Hepatocyte (in vitro differentiated cells): Measurements from ENCODE around the gene C2orf92. TPM values are rescaled to one million over a fixed set of nuclear protein-coding genes. Genes with fewer than 3 reads are reported as not detected.

ENCODE experiments used
- DNase-seq: peaks from one replicate; pipeline ENCODE4 v3.0.0-alpha.2; 2016; ENCODE audit warnings: low spot score
- H2AFZ ChIP-seq: fragments of 200-600 bp; sonication (generic); 2 replicates; pipeline ENCODE4 v1.6.0; 2016; ENCODE audit warnings: antibody characterized with exemption, mild to moderate bottlenecking
- H3K27ac ChIP-seq: fragments of 200-600 bp; sonication (generic); 2 replicates; pipeline ENCODE4 v1.5.1; 2016; ENCODE audit warnings: mild to moderate bottlenecking
- H3K27me3 ChIP-seq: fragments of 200-600 bp; sonication (generic); 2 replicates; pipeline ENCODE4 v1.6.1; 2016
- H3K36me3 ChIP-seq: fragments of 200-600 bp; sonication (generic); replicated peaks from 2 replicates; pipeline ENCODE4 v1.5.1; 2016; ENCODE audit warnings: low read depth; ENCODE audit not compliant: insufficient read depth
- H3K4me1 ChIP-seq: fragments of 200-600 bp; sonication (generic); 2 replicates; pipeline ENCODE4 v1.5.1; 2016; ENCODE audit warnings: mild to moderate bottlenecking, moderate library complexity; ENCODE audit not compliant: insufficient read depth
- H3K4me2 ChIP-seq: fragments of 200-600 bp; sonication (generic); 2 replicates; pipeline ENCODE4 v1.6.0; 2016
- H3K4me3 ChIP-seq: fragments of 200-600 bp; sonication (generic); 2 replicates; pipeline ENCODE4 v1.5.1; 2016; ENCODE audit warnings: mild to moderate bottlenecking
- H3K79me2 ChIP-seq: fragments of 200-600 bp; sonication (generic); 2 replicates; pipeline ENCODE4 v1.6.0; 2017; ENCODE audit warnings: mild to moderate bottlenecking
- H3K9me2 ChIP-seq: fragments of 200-600 bp; sonication (generic); replicated peaks from 2 replicates; pipeline ENCODE4 v1.6.0; 2017; ENCODE audit warnings: mild to moderate bottlenecking; ENCODE audit not compliant: insufficient read depth
- H3K9me3 ChIP-seq: fragments of 200-600 bp; sonication (generic); 2 replicates; pipeline ENCODE4 v1.5.1; 2016; ENCODE audit warnings: low read depth, mild to moderate bottlenecking
- H4K20me1 ChIP-seq: fragments of 200-600 bp; sonication (generic); 2 replicates; pipeline ENCODE4 v1.6.0; 2016; ENCODE audit warnings: mild to moderate bottlenecking; ENCODE audit not compliant: insufficient read depth, poor library complexity, severe bottlenecking
- CTCF ChIP-seq: fragments of 200-600 bp; sonication (generic); IDR thresholded peaks from 2 replicates; pipeline ENCODE4 v1.5.1; 2016; ENCODE audit warnings: antibody characterized with exemption, mild to moderate bottlenecking; ENCODE audit not compliant: poor library complexity
- EZH2 ChIP-seq: fragments of 200-600 bp; sonication (generic); IDR thresholded peaks from 2 replicates; pipeline ENCODE4 v1.6.1; 2016; ENCODE audit warnings: antibody characterized with exemption, mild to moderate bottlenecking, borderline replicate concordance
- EZH2phosphoT487 ChIP-seq: fragments of 200-600 bp; sonication (generic); IDR thresholded peaks from one replicate; pipeline ENCODE4 v1.6.1; 2018; ENCODE audit warnings: antibody characterized with exemption, mild to moderate bottlenecking, low read depth, moderate library complexity; ENCODE audit not compliant: unreplicated experiment, severe bottlenecking
- WGBS: methylation state at CpG from one replicate; pipeline ENCODE4 v1.1.6; 2016; ENCODE audit warnings: low lambda C conversion rate; ENCODE audit errors: missing lambda C conversion rate; 5-methylcytosine and 5-hydroxymethylcytosine counted together
- polyA plus RNA-seq: library from polyadenylated mRNA; unstranded; fragments of >200 nt; fragmentation: Nextera tagmentation; extraction: Ambion mirVana; gene quantifications from 2 replicates; pipeline ENCODE4 v1.2.1, GENCODE V29; 2016
- total RNA-seq: library from RNA; depleted of rRNA; stranded (reverse); fragments of >200 nt; gene quantifications from 2 replicates; pipeline ENCODE4 v1.2.3, GENCODE V29; 2014

C2orf92 gene
- total and polyA plus RNA-seq, 2 experiments from 2014 or later, result 2.1 to 4.5 TPM

GRCh38 chr2:97718051-97718882 lies 48.8 kb downstream of the C2orf92 start:
- H3K4me2 ChIP-seq, result no peak overlapping the region
- WGBS, result 91% methylated on average over 21 of the region's 21 CpGs

GRCh38 chr2:97718942-97719341 lies 49.4 kb downstream of the C2orf92 start:
- no peaks in the 10 kb centered on the region for H4K20me1 ChIP-seq
- H3K27ac ChIP-seq, result no peak overlapping the region
- no peaks in the 10 kb centered on the region for H3K9me3 ChIP-seq
- H3K36me3 ChIP-seq, result no peaks in the 10 kb centered on the region
- no peak for DNase-seq
- no peaks in the 10 kb centered on the region for H3K79me2 ChIP-seq
- H3K4me2 ChIP-seq, result no peak overlapping the region
- H2AFZ ChIP-seq, result no peak overlapping the region
- no peak overlapping the region for H3K4me3 ChIP-seq
- no peaks in the 10 kb centered on the region for H3K9me2 ChIP-seq
- H3K27me3 ChIP-seq, result no peaks in the 10 kb centered on the region
- 87% methylated on average over 3 of the region's 3 CpGs for WGBS
- H3K4me1 ChIP-seq, result no peaks in the 10 kb centered on the region
- TF ChIP-seq EZH2, result no peak
- TF ChIP-seq EZH2phosphoT487, result no peak
- TF ChIP-seq CTCF, result no peak

More at GRCh38 chr2:97718051-97718882, 48.8 kb downstream of the C2orf92 start:
- Histone ChIP-seq H3K36me3 (no peaks in the 10 kb centered on the region), H3K79me2 (no peaks in the 10 kb centered on the region), H3K4me3 (no peak overlapping the region), H3K4me1 (no peaks in the 10 kb centered on the region), H3K27me3 (no peaks in the 10 kb centered on the region), H3K9me2 (no peaks in the 10 kb centered on the region), H2AFZ (no peak overlapping the region), H3K9me3 (no peaks in the 10 kb centered on the region), H3K27ac (no peak overlapping the region), H4K20me1 (no peaks in the 10 kb centered on the region)
- no peak for DNase-seq
- TF ChIP-seq EZH2phosphoT487 (no peak), CTCF (no peak), EZH2 (no peak)

- H3K4me2 ChIP-seq, result no peak overlapping the region
- no peaks in the 10 kb centered on the region for H3K9me2 ChIP-seq
- 96% methylated on average over 16 of the region's 16 CpGs for WGBS
- no peaks in the 10 kb centered on the region for H4K20me1 ChIP-seq
- H3K27me3 ChIP-seq, result no peaks in the 10 kb centered on the region
- no peak overlapping the region for H3K27ac ChIP-seq
- H3K79me2 ChIP-seq, result no peaks in the 10 kb centered on the region
- H3K4me3 ChIP-seq, result no peak overlapping the region
- H3K36me3 ChIP-seq, result no peaks in the 10 kb centered on the region
- H2AFZ ChIP-seq, result no peak overlapping the region
- no peaks in the 10 kb centered on the region for H3K9me3 ChIP-seq
- TF ChIP-seq CTCF, result no peak
- TF ChIP-seq EZH2phosphoT487, result no peak
- TF ChIP-seq EZH2, result no peak
- no peaks in the 10 kb centered on the region for H3K4me1 ChIP-seq
- no peak for DNase-seq
Observed at GRCh38 chr2:97719362-97720155, 50.0 kb downstream of the C2orf92 start.
